ENCODE results near the gene B4GALT3. TPM values are rescaled to one million over a fixed set of nuclear protein-coding genes. Genes with fewer than 3 reads are reported as not detected.

The B4GALT3 gene
- total RNA-seq, 1 donor from 2014 or later = 9.5 TPM

GRCh38 chr1:161162052-161162451 lies 15.3 kb downstream of the B4GALT3 start:
- peaks cover 9% of the 10 kb centered on the region for H3K27me3 Mint-ChIP-seq (ENCODE audit: insufficient read depth, low read depth)
- H3K27ac Mint-ChIP-seq = no peak overlapping the region

GRCh38 chr1:161161652-161162051 lies 15.7 kb downstream of the B4GALT3 start:
- Histone ChIP-seq H3K79me2 (ENCODE audit: low read depth) (peaks cover 11% of the 10 kb centered on the region), H3K36me3 (no peaks in the 10 kb centered on the region), H3F3A (ENCODE audit: low read depth) (peaks cover 36% of the 10 kb centered on the region), H3K27ac (no peak overlapping the region), H3K4me1 (peaks cover 6% of the 10 kb centered on the region), H3K27me3 (no peaks in the 10 kb centered on the region), H2AFZ (replicated peaks) (no peak overlapping the region), H3K4me3 (no peak overlapping the region), H4K20me1 (ENCODE audit: low read depth) (no peaks in the 10 kb centered on the region), H3K9me3 (ENCODE audit: low read depth) (no peaks in the 10 kb centered on the region), H3K4me2 (no peak overlapping the region), H3K9ac (no peak overlapping the region)
- peaks cover 9% of the 10 kb centered on the region for H3K27me3 Mint-ChIP-seq (ENCODE audit: insufficient read depth, low read depth)
- peaks cover 40% of the 10 kb centered on the region for H3K4me1 Mint-ChIP-seq
- H3K4me3 Mint-ChIP-seq = peak overlapping the region; percentile 50
- no peak overlapping the region for H3K27ac Mint-ChIP-seq
- peaks cover 23% of the 10 kb centered on the region for H3K36me3 Mint-ChIP-seq
- DNase-seq (ENCODE audit: low spot score) = no peak
- TF ChIP-seq EZH2phosphoT487 (IDR thresholded peaks at IDR 0.05) (no peak), CTCF (IDR thresholded peaks at IDR 0.05) (no peak), EZH2 (IDR thresholded peaks at IDR 0.05) (no peak)
- H3K9me3 Mint-ChIP-seq = no peaks in the 10 kb centered on the region

More at GRCh38 chr1:161162052-161162451, 15.3 kb downstream of the B4GALT3 start:
- Histone ChIP-seq H3K27ac (no peak overlapping the region), H2AFZ (replicated peaks) (no peak overlapping the region), H3K4me3 (no peak overlapping the region), H3K9me3 (ENCODE audit: low read depth) (no peaks in the 10 kb centered on the region), H3K4me2 (no peak overlapping the region), H3K27me3 (no peaks in the 10 kb centered on the region), H3K36me3 (no peaks in the 10 kb centered on the region), H3F3A (ENCODE audit: low read depth) (peaks cover 40% of the 10 kb centered on the region), H3K79me2 (ENCODE audit: low read depth) (peaks cover 11% of the 10 kb centered on the region), H4K20me1 (ENCODE audit: low read depth) (no peaks in the 10 kb centered on the region), H3K9ac (no peak overlapping the region), H3K4me1 (peaks cover 6% of the 10 kb centered on the region)
- no peak for DNase-seq (ENCODE audit: low spot score)
- Mint-ChIP-seq H3K9me3 (no peaks in the 10 kb centered on the region), H3K4me3 (peak overlapping the region; percentile 50), H3K4me1 (peaks cover 43% of the 10 kb centered on the region), H3K36me3 (peaks cover 23% of the 10 kb centered on the region)
- no peak for TF ChIP-seq EZH2phosphoT487 (IDR thresholded peaks at IDR 0.05)
- no peak for TF ChIP-seq EZH2 (IDR thresholded peaks at IDR 0.05)
- TF ChIP-seq CTCF (IDR thresholded peaks at IDR 0.05) = no peak

- peak overlapping the region; percentile 70 for H3K4me2 ChIP-seq
- H3K27me3 Mint-ChIP-seq (ENCODE audit: insufficient read depth, low read depth) = peaks cover 9% of the 10 kb centered on the region
These were observed 16.6 kb downstream of the B4GALT3 start for GRCh38 chr1:161160671-161161145.

More at GRCh38 chr1:161160671-161161145, 16.6 kb downstream of the B4GALT3 start:
- Histone ChIP-seq H3F3A (ENCODE audit: low read depth) (peaks cover 29% of the 10 kb centered on the region), H4K20me1 (ENCODE audit: low read depth) (no peaks in the 10 kb centered on the region), H3K27ac (no peak overlapping the region), H3K4me3 (no peak overlapping the region), H3K79me2 (ENCODE audit: low read depth) (peaks cover 13% of the 10 kb centered on the region), H3K27me3 (no peaks in the 10 kb centered on the region), H2AFZ (replicated peaks) (no peak overlapping the region), H3K9me3 (ENCODE audit: low read depth) (no peaks in the 10 kb centered on the region), H3K36me3 (no peaks in the 10 kb centered on the region), H3K4me1 (peaks cover 6% of the 10 kb centered on the region), H3K9ac (no peak overlapping the region)
- H3K36me3 Mint-ChIP-seq = peaks cover 23% of the 10 kb centered on the region
- H3K4me1 Mint-ChIP-seq = peaks cover 40% of the 10 kb centered on the region
- DNase-seq (ENCODE audit: low spot score) = no peak
- no peak for TF ChIP-seq CTCF (IDR thresholded peaks at IDR 0.05)
- TF ChIP-seq EZH2 (IDR thresholded peaks at IDR 0.05) = no peak
- no peak for TF ChIP-seq EZH2phosphoT487 (IDR thresholded peaks at IDR 0.05)
- H3K4me3 Mint-ChIP-seq = peak overlapping the region; percentile 95
- no peaks in the 10 kb centered on the region for H3K9me3 Mint-ChIP-seq
- peak overlapping the region; percentile 46 for H3K27ac Mint-ChIP-seq

Measured in neural progenitor cell (in vitro differentiated cells).